ENCODE measurements around the gene PIP4K2B.

PIP4K2B gene

DNA sequence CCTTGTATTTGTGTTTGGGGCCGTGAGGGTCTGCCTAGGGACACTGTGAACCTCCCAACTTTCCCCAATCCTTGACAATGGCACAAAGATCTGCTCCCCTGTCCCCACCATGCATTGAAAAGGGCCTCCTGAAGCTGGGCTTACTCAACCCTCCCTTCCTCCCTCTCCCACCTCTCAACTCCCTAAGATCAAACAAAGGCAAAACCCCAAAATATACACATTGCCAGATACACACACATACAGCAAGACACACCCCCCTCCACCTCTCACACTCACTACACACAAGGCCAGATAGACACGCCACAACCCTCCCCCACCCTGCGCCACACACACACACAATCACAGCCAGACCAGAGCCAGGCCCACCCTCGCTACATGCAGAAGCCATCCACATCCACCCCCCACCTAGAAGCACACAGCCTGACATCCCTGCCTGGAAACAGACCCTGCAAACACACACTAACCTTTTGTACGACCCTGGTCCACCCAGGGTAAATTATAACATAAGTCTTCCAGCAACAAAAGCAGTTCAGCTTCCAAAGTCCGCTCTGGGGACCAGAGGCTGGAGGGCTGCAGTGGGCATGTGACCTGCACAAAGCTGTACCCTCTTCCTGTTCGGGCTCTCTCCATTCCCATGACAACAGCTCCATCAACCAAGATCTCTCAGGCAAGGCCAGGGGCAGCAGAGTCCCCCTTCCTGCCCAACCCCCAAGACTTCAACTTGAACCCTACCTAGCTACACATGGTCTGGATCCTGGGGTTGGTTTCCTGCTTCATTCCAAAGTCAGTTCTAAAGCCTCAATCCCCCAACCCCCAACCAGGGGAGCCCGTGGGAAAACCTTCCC, 53.1 kb downstream of the PIP4K2B start:
- no peak for DNase-seq (ENCODE audit: low read depth in 2 of 2)

DNA sequence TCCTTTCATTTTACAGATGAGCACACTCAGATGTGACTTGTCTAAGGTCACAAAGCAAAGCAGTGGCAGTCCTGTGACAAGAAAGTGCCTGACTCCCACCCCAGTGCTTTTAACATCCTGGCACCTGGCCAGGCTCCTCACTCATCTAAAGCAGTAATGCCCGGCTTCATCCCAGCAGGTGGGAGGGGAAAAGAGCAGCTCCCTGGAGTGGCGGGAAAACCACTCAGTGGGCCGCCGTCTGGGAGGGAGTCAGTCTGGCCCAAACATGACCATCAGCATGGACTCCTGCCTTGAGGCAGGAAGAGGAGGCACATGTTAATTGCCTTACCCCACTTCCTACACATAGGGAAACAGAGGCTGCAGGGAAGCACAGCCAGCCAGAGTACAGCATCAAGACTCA, 53.8 kb downstream of the PIP4K2B start:
- no peak for DNase-seq (ENCODE audit: low read depth in 2 of 2)

DNA sequence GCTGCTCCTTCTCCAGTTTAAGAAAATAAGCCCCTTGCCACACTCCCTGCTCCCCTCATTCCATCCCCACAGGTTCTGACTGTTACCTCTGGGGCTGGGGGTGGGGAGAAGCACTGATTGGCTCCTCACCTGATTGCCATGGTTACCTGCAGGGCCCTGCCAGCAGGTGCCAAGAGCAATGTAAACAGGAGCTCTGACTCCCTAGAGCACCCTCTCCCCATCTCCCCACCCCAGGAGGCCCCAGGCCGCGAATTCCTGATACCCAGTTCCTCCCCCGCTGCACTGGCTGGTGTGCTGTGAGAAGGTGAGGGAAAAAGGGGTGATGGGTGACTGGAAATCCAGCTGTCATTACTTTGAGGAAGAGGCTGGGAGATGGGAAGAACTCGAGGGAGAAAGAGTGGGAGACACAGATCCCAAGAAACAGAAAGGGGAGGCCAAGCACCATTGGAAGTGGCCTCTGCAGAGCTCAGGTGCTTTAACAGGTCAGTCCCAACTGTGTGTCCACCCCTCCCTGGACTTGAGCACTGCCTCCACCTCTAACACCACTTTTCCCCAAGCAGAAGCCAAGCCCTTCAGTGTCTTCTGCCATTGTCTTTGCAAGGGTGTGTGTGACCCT, 55.7 kb downstream of the PIP4K2B start:
- DNase-seq (ENCODE audit: low read depth in 2 of 2): no peak

DNA sequence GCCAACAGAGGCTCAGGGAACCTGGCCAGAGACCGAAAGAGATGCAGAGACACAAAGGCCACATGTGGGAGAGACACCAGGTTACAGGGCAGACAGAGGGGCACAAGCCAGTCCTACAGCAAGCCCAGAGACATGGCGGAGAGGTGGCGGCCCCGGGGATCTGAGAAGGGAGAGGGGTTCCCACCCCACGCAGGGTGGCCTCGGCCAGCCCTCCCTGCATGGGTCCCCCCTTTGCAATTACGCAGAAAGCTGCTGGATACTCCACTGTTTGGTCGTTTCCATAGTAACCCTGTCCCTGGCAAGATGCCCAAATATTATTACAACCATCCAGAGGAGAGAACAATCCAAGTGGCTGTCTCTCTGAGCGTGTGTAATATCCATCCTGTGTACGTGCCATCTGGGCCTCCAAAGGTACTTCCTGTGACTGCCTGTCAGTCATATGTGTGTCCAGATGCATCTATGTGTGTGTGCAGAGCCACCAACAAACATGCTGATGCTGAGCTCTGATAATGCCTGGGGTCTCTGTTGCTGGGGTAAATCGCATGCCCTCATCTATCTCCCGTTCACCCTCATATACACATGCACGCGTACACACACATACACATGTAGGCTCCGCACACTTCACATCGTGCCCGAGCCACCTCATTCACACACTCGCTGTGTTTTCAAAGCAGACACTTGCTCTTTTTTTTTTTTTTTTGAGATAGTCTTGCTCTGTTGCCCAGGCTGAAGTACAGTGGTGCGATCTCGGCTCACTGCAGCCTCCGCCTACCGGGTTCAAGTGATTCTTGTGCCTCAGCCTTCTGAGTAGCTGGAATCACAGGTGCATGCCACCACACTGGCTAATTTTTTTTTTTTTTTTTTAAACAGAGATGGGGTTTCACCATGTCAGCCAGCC, 56.7 kb downstream of the PIP4K2B start:
- DNase-seq (ENCODE audit: low read depth in 2 of 2): no peak

DNA sequence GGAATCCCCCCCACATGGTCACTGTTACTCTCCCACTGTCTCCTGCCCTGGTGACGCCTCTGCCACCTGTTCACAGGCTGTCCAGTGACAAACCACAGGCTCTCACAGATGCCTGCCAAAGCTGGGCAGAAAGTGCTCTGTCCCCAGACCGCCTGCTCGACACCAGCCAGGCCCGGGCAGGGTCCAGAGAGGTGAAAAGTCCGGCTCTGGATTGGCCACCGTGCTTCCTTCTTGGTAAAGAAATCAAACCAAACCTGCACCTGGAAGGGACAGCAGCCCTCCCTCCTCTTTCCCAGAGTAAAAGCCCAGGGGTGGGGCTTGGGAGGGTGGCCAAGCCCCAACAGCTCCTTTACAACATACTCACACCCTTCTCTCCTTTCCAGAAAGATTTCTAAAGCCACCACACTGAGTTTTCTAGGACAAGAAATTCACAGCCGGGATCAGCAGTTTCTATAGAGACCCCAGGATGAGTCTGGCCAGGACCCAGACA, 57.4 kb downstream of the PIP4K2B start:
- no peak for DNase-seq (ENCODE audit: low read depth in 2 of 2)

DNA sequence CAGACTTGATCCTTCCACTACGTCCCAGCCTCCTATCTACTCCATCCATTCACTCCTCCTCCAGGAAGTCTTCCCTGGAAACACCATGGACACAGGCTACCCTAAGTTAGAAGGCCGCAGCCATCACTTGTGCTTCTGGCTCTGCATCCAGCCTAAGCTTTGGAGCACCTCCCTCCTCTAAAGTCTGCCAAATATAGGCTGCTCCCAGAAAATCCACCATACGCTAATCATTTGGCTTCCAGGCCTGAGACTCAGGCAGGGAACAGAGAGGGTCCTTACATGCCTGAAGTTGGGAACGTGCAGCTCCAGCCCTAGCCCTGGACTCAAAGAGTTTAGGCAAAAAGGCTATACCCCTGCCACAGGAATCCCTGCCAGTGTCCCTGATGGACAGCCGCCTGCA, 57.9 kb downstream of the PIP4K2B start:
- DNase-seq (ENCODE audit: low read depth in 2 of 2): no peak

DNA sequence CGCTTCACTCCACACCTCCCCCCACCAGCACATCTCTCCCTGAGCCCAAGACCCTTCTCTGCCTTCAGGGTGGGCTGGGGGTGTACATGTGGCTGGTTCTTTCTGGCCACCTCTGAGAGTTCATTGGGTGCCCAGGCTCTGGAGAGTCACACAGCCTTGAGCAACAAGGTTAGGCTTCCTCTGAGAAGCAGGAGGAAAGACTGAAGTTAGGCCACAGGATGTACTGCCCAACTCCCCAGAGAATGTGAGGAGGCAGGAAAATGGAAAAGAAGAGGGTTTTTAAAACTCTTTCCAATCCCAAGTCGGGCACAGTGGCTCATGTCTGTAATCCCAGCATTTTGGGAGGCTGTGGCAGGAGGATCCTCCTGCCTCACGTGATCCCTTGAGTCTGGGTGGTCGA, 58.5 kb downstream of the PIP4K2B start:
- DNase-seq (ENCODE audit: low read depth in 2 of 2): no peak

DNA sequence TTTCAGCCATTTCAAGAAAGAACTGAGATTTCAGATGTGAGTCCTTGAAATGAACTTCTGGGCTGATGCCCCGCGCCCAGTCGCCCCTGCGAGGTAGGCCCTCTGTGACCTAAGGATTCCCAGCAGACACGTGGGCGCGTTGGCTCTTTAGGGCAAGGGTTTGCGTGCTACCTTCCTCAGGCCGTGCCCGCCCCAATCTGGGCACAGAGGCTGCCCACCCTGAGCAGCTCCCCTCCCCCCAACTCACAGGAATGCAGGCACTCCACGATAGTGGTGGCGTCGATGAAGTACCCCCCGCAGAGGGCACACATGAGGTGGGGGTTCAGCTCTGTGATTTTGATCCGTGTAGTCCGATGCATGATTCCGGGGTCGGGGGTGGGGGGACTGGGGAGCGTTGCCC, 59.3 kb downstream of the PIP4K2B start:
- DNase-seq (ENCODE audit: low read depth in 2 of 2): no peak

DNA sequence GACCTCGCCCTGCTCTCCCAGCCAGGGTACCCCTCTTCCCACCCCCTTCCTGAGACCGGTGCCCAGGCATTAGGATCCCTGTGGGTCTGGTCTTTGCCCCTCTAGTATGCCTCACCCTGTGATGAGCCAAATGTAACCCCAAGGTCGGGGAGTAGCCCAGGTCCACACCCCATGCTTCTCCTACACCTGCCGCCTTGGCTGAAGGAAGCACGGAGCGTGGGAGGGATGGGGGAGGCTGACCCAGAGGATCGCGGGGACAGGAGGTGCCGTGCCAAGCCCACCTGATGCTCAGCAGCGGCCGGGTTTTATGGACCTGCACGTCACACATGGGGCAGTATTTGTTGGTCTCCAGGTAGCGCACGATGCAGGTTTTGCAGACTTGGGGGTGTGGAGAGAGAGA, 60.1 kb downstream of the PIP4K2B start:
- DNase-seq (ENCODE audit: low read depth in 2 of 2): no peak

DNA sequence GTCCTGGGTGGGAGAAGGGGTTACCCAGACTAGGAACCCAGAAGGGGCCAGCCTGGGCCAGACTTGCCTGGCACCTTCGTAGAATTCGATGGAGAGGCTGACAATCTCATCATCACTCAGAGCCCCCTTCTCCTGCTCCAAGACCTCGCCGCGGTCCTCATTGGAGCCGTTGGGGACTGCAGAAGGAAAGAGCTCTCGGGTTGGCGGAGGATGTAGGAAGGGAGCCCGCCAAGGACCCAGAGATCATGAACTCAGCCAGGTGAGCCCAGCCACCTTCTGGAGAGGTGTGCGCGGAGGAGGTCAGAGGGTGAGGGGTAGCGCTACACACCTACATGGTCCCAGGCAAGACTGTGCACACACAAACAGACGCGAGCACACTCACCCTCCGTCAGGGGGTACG, 60.7 kb downstream of the PIP4K2B start:
- no peak for DNase-seq (ENCODE audit: low read depth in 2 of 2)

DNA sequence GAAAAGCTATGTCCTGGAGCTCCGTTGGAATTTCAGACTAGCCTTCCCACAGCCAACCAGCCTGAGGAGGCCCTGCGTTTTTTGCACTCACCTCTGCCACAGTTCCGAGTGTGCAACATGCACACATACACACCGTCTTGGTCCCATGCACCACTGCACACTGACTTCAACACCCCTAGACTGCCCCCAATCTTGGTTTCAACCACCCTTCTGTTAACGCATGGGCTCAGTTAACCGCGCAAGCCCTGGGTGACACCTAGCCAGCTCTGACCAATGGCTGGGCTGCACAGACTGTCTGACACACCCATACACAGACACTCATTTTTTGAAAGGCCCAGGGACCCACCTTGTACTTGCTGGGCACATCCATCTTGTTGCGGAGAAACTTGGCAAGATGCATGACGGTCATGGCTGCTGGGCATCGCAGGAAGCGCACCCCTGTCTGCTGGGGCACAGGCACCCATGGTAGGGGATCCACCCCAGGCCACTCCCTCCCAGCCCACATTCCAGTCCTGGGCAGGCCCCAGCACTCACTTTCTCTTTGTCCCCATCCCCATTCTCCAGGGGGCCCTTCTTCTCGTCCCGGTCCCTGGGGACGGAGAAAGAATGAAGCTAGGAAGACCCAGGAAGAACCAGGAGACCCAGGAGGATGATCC, 61.2 kb downstream of the PIP4K2B start:
- no peak for DNase-seq (ENCODE audit: low read depth in 2 of 2)

DNA sequence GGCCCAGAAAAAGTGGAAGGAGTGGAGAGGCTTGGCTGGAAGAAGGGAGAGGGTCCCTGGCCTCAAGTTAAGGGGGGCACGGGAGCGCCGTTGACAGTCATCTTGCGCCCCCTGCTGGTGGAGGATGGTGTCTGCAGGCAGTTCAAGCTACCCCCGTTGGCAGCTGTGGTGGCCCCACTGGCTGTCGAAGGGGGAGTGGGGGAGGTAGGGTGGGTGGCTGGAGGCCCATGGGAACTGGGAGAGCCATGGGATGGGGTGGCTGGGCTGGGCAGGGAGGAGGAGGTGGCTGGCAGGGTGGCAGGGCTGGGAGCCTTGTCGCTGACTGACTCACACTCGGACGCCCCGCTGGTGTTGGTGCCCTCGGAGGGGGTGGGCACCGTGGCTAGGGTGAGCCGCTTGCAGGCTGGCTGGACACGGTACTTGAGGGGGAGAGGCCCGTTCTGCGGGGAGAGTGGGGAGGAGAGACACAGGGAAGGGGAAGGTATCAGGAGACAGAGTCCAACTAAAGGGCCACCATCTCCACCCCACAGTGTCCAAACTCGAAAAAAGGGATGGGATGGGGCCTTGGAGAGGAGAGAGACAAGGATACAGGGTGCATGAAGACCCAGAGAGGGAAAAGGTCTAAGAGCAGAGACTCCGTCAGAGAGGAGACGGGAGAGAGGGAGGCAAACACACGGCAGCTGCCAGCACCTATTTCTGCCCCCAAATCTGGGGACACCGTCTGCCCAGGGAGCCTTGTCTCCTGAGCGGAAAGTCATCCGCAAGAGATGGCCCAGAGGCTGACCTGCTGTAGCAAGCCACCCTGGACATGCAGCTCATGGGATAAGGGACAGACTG, 64.0 kb downstream of the PIP4K2B start:
- DNase-seq (ENCODE audit: low read depth in 2 of 2): peak; percentile 62 to 68

DNA sequence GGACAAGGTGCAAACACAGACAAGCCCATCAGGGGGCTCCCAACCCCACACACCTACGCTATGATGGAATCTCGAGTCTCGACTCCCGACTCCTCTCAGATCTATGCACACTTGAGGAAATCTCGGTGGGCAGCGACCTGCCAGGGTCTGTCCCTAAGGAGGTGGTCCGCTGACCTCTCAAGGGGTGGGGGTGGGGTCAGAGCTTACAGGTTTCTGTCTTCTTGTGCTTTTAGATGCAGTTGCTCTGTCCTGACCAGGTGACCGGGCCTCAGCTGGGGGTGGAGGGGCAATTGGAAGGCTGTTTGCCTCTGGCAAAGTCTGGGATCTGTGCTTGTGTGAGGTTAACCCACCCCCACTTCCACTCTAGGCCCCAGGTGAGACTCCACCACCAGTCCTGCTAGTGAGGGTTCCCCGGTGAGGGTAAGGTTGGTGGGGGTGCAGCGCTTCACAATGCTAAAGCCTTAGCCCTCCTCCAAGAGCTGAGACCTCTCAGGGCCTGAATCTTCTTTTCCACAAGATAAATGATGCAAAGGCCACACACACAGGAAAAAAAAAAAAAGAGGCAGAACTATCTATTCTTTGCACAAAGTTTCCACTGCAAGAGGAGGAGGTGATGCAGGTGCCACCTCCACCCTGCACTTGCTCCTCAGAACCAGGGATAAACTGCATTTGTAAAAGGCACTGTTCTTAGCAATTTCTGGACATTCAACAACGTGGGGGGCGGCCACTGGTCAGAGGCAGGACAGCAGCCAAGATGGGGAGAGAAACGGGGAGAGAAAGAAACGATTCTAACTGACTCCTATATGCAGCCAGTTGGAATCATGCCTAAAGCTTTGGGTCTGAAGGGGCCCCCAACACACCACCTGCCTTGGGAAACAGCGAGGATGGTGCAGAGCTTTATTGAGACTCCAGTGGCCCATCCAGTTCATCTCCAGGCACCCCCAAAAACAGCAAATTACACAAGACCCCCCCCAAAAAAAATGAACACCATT, 65.1 kb downstream of the PIP4K2B start:
- no peak for DNase-seq (ENCODE audit: low read depth in 2 of 2)

DNA sequence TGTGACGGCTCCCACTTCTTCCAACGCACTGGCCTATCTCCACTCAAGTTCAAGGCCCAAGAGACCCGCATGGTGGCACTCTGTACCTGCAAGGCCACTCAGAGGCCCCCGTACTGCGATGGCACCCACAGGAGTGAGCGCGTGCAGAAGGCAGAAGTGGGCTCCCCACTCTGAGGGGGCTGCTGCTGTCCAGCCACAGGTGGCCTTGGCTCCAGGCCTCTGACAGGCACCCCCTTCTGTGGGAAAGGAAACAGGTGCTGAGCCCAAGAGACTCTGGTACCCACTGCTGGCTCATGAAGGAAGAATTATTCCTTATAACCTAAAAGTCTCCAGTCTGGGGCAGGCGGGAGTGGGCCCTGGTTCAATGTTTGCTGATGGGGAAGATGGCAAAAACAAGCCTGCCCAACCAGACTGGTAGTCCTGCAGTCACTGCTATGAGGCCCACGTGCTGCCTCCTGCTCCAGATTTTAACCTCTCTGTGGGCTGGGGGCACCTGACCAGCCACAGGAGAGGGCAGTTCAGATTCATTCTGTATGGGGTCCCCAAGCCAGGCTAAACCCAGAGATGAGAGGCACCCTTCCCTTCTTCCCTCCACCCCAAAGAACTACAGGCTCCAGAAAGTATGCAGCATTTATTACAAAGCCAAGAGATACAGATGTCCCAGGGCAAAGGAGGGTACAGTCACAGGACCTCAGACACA, 65.9 kb downstream of the PIP4K2B start:
- DNase-seq (ENCODE audit: low read depth in 2 of 2): no peak

DNA sequence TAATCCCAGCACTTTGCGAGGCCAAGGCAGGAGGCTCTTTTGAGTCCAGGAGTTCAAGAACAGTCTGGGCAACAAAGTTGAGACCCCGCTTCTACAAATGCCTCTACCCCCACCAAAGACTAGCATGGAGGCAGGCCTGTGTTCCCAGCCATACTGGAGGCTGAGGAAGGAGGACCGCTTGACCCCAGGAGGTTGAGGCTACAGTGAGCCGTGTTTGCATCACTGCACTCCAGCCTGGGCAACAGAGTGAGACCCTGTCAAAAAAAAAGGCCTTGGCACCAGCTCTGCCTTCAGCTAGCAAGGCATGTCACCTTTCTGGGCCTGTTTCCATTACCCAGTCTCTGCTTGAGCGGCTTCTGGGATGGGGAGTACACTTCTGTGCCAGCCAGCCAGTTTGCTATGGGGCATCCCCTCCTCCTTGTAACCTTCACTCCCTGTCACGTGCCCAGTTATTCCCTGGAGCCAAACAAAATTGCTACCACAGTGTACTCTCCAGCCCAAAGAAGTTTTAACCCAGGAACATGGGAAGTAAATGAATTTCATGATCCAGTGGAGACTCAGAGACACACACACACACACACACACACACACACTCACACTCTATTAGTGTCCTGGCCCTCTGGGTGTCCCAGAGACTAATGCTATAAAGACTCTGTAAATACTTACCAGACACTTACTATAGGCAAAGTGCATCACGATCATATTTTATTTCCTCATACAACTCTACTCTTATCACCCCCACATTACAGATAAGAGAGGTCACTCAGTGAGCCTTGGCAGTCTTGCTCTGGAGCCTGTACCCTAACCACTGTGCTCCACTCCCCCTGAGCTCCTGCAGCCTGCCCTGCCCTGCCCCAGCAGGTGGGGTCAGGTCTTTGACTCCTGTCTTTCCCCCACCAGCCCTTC, 66.7 kb downstream of the PIP4K2B start:
- no peak for DNase-seq (ENCODE audit: low read depth in 2 of 2)

DNA sequence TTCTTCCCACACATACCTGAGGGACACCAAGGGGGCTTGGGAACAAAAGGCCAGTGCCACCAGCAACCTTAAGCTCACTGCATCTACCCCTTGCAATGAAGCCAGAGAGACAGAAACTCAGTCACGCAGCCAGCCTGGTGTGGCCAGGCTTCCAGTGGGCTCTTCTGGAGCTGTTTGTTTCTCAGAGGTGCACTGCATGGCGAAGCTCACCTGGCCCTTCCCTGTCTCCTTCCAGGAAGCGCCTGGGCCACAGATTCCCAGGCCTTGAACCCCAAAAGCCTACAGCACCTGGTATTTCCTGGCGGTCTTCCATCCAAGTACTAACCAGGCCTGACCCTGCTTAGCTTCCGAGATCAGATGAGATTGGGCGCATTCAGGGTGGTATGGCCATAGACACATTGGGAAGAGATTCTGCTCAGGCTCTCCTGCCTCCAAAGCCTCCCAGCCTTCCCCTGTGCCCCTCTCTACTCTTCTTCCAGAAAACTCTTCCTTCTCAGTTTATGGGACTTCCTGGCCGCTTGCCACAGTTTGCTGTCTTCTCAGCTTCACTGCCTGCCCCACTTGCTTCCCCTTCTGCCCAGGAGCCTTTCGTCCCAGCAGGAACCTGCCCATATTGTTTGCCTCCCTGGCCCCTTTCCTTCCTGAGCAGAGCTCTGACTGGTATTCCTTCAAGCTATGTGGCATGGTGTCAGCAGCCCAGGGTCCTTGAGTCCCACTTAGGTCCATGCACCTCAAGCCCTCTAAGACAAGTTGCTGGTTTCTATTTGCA, 67.6 kb downstream of the PIP4K2B start:
- no peak for DNase-seq (ENCODE audit: low read depth in 2 of 2)

Measured in stimulated activated CD8-positive, alpha-beta memory T cell treated with anti-CD3 and anti-CD28 coated beads, Interleukin-7, amount 100 ng/mL, for 4 hours (primary cell).